HepG2 (cell line): ENCODE results near the gene SPRYD4. TPM values are rescaled to one million over a fixed set of nuclear protein-coding genes. Genes with fewer than 3 reads are reported as not detected.

Source experiments
- ARID4A ChIP-seq: sonication (generic); formaldehyde crosslinking; IDR thresholded peaks from 2 replicates; pipeline ENCODE4 v1.5.0; 2020; ENCODE audit warnings: mild to moderate bottlenecking, missing genetic modification reagents, borderline replicate concordance
- CAMTA2 ChIP-seq: sonication (generic); formaldehyde crosslinking; IDR thresholded peaks from 2 replicates; pipeline ENCODE4 v1.4.0; 2020; ENCODE audit warnings: mild to moderate bottlenecking, missing genetic modification reagents, borderline replicate concordance
- REST ChIP-seq, 2 experiments: IDR thresholded peaks; 2 replicates each; pipeline ENCODE4 v1.6.1; 2011 to 2012; ENCODE audit warnings: low read length in 2 of 2, borderline replicate concordance in 1 of 2, low read depth in 1 of 2, mild to moderate bottlenecking in 1 of 2, moderate library complexity in 1 of 2
- ZNF326 ChIP-seq: sonication (generic); formaldehyde crosslinking; IDR thresholded peaks from 2 replicates; pipeline ENCODE4 v1.4.0; 2020; ENCODE audit warnings: missing genetic modification reagents, borderline replicate concordance
- ZNF557 ChIP-seq: sonication (generic); formaldehyde crosslinking; IDR thresholded peaks from 2 replicates; pipeline ENCODE4 v1.4.0; 2020; ENCODE audit warnings: missing genetic modification reagents
- ZNF572 ChIP-seq: sonication (generic); formaldehyde crosslinking; IDR thresholded peaks from 2 replicates; pipeline ENCODE4 v1.5.1; 2020; ENCODE audit warnings: mild to moderate bottlenecking, missing genetic modification reagents
- polyA plus RNA-seq, 8 experiments: library from polyadenylated mRNA; depleted of rRNA in 3 of 8; stranded (reverse) in 7 of 8; unstranded in 1 of 8; fragments of >200 nt; fragmentation: Illumina TruSeq in 4 of 8; extraction: Trizol in 4 of 8; gene quantifications; 2 replicates each; pipeline versions ENCODE4 v1.2.1 to v1.2.3, GENCODE V29; 2011 to 2016; ENCODE audit warnings: low read depth in 4 of 8, missing spikeins in 1 of 8, mixed read lengths in 1 of 8; ENCODE audit not compliant: insufficient read depth in 1 of 8
- total RNA-seq, 5 experiments: library from RNA; depleted of rRNA; stranded (reverse); fragments of >200 nt; fragmentation: Illumina TruSeq; extraction: Trizol; gene quantifications; 2 replicates each; pipeline ENCODE4 v1.2.3, GENCODE V29; 2016; ENCODE audit warnings: low read depth in 1 of 5
- TF ChIP-seq, protein P1 (sequence below), 2 experiments: sonication (generic) in 1 of 2; formaldehyde crosslinking in 1 of 2; IDR thresholded peaks; 2 replicates each; pipeline versions ENCODE4 v1.5.1 to v1.6.1; 2011 to 2020; ENCODE audit warnings: borderline replicate concordance in 1 of 2, low read depth in 1 of 2, low read length in 1 of 2, mild to moderate bottlenecking in 1 of 2, missing genetic modification reagents in 1 of 2, moderate library complexity in 1 of 2
- TF ChIP-seq, protein P2 (sequence below): sonication (generic); formaldehyde crosslinking; IDR thresholded peaks from 2 replicates; pipeline ENCODE4 v1.8.0; 2022; ENCODE audit warnings: low read depth, missing genetic modification reagents
- TF ChIP-seq, protein P3 (sequence below): sonication (generic); formaldehyde crosslinking; IDR thresholded peaks from 2 replicates; pipeline ENCODE4 v1.4.0; 2020; ENCODE audit warnings: low read depth, missing genetic modification reagents

Gene SPRYD4
- total and polyA plus RNA-seq, 2 of the 13 experiments (the other 11 are each of a cell fraction or from before 2014, with no cell fraction given): 3.9 to 4.5 TPM

DNA sequence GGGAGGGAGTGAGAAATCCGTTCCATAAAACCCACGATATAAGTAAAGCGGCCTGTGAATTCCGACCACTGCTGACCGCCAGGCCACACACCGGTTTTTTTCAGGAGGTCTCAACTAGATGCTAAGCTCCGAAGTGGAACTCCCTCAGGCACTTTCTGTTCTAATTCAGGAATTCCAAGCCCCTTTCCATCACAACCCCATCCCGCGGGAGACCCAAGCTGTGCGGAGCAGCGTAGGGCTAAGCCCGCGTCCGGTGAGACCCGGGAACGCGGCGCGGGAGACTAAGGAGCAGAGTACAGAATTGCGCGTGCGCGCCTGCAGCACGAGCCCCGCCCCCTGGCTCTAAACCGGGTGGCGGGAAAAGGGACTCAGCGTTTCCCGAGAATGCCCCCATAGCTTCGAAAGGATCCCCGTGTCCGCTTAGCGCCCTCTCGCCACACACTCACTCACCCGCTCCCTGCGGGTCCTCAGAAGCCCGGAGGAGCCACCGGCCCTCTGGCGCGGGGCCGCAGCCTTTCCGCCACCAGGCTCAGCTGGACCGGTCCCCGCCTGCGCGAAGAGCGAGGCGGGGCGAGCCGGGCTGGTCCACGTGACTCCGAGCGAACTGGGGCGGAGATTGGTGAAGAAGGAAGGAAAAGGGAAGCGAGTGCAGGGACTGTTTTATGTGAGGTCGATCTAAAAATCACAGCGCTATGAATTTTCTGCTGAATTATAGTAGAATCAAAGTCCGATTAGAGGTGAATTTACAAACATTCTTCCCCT lies 19.3 kb upstream of the SPRYD4 start, which contains the start of gene TIMELESS (continued):
- TF ChIP-seq, protein P1, sequence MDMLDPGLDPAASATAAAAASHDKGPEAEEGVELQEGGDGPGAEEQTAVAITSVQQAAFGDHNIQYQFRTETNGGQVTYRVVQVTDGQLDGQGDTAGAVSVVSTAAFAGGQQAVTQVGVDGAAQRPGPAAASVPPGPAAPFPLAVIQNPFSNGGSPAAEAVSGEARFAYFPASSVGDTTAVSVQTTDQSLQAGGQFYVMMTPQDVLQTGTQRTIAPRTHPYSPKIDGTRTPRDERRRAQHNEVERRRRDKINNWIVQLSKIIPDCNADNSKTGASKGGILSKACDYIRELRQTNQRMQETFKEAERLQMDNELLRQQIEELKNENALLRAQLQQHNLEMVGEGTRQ (IDR thresholded peaks at IDR 0.05; ENCODE audit: low read depth, low read length): peak; percentile 72
- TF ChIP-seq, protein P1 (CRISPR knock-in tag; IDR thresholded peaks at IDR 0.05; ENCODE audit: borderline replicate concordance): peak; percentile 93; the same call in 1 of the 2 replicates
- TF ChIP-seq, protein P2, sequence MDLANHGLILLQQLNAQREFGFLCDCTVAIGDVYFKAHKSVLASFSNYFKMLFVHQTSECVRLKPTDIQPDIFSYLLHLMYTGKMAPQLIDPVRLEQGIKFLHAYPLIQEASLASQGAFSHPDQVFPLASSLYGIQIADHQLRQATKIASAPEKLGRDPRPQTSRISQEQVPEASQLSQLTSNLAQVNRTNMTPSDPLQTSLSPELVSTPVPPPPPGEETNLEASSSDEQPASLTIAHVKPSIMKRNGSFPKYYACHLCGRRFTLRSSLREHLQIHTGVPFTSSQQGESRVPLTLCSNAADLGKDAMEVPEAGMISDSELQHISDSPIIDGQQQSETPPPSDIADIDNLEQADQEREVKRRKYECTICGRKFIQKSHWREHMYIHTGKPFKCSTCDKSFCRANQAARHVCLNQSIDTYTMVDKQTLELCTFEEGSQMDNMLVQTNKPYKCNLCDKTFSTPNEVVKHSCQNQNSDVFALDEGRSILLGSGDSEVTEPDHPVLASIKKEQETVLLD (CRISPR knock-in tag): peak; percentile 61; the same call in 1 of the 2 replicates
- TF ChIP-seq ZNF572 (CRISPR knock-in tag): no peak
- TF ChIP-seq ZNF326: no peak
- TF ChIP-seq ARID4A (CRISPR knock-in tag): peak; percentile 97
- 0 out of 2 replicates have a peak, but pooled peaks have one; percentile 36 for TF ChIP-seq ZNF557 (CRISPR knock-in tag)
- peak; percentile 91; the same call in 1 of the 2 replicates for TF ChIP-seq CAMTA2 (CRISPR knock-in tag)
- no peak; a peak in 1 of 4 replicates for TF ChIP-seq REST (IDR thresholded peaks at IDR 0.05; ENCODE audit: borderline replicate concordance in 1 of 2, low read depth in 1 of 2, low read length in 2 of 2)
- TF ChIP-seq, protein P3, sequence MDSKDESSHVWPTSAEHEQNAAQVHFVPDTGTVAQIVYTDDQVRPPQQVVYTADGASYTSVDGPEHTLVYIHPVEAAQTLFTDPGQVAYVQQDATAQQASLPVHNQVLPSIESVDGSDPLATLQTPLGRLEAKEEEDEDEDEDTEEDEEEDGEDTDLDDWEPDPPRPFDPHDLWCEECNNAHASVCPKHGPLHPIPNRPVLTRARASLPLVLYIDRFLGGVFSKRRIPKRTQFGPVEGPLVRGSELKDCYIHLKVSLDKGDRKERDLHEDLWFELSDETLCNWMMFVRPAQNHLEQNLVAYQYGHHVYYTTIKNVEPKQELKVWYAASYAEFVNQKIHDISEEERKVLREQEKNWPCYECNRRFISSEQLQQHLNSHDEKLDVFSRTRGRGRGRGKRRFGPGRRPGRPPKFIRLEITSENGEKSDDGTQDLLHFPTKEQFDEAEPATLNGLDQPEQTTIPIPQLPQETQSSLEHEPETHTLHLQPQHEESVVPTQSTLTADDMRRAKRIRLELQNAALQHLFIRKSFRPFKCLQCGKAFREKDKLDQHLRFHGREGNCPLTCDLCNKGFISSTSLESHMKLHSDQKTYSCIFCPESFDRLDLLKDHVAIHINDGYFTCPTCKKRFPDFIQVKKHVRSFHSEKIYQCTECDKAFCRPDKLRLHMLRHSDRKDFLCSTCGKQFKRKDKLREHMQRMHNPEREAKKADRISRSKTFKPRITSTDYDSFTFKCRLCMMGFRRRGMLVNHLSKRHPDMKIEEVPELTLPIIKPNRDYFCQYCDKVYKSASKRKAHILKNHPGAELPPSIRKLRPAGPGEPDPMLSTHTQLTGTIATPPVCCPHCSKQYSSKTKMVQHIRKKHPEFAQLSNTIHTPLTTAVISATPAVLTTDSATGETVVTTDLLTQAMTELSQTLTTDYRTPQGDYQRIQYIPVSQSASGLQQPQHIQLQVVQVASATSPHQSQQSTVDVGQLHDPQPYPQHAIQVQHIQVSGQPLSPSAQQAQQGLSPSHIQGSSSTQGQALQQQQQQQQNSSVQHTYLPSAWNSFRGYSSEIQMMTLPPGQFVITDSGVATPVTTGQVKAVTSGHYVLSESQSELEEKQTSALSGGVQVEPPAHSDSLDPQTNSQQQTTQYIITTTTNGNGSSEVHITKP: peak; percentile 57; the same call in 1 of the 2 replicates
